Glomerular endothelial cell (primary cell): ENCODE measurements around the gene SKI. TPM values are rescaled to one million over a fixed set of nuclear protein-coding genes. Genes with fewer than 3 reads are reported as not detected.
"Not testable (repeated sequence)": the region's sequence is repeated elsewhere in the genome, so short reads cannot be mapped to it uniquely, and the experiment has no call there.

Experiments
- DNase-seq: peaks from one replicate; pipeline ENCODE4 v3.0.0-alpha.2; 2011; ENCODE audit warnings: low read depth, low spot score; ENCODE audit errors: extremely low read depth
- total RNA-seq: library from RNA; depleted of rRNA; stranded (reverse); fragments of >200 nt; gene quantifications from 2 replicates; pipeline ENCODE4 v1.2.3, GENCODE V29; 2015

Gene SKI
- total RNA-seq, 1 donor from 2014 or later, result 84.2 TPM

- no peak for DNase-seq
Measured at GRCh38 chr1:2257245-2257627, 29.1 kb downstream of the SKI start.

GRCh38 chr1:2258122-2258681 lies 30.1 kb downstream of the SKI start:
- no peak for DNase-seq

- DNase-seq, result no peak
Measured at GRCh38 chr1:2258996-2259395, 30.9 kb downstream of the SKI start.

- no peak for DNase-seq
Measured at GRCh38 chr1:2259668-2260402, 31.7 kb downstream of the SKI start.

GRCh38 chr1:2260470-2260869 lies 32.4 kb downstream of the SKI start:
- DNase-seq, result not testable (repeated sequence)

- no peak for DNase-seq
Measured at GRCh38 chr1:2260917-2261316, 32.8 kb downstream of the SKI start.

GRCh38 chr1:2261476-2262395 lies 33.6 kb downstream of the SKI start:
- DNase-seq, result not testable (repeated sequence)

- DNase-seq, result no peak
Measured at GRCh38 chr1:2266301-2266975, 38.3 kb downstream of the SKI start.

GRCh38 chr1:2267051-2267830 lies 39.1 kb downstream of the SKI start:
- no peak for DNase-seq

GRCh38 chr1:2267862-2268261 lies 39.7 kb downstream of the SKI start:
- no peak for DNase-seq

GRCh38 chr1:2268285-2269056 lies 40.4 kb downstream of the SKI start:
- no peak for DNase-seq

- no peak for DNase-seq
Measured at GRCh38 chr1:2269193-2269921, 41.2 kb downstream of the SKI start.

GRCh38 chr1:2269922-2270259 lies 41.8 kb downstream of the SKI start:
- no peak for DNase-seq

- DNase-seq, result no peak
Measured at GRCh38 chr1:2270260-2271100, 42.4 kb downstream of the SKI start.

- DNase-seq, result no peak
Measured at GRCh38 chr1:2271211-2271721, 43.1 kb downstream of the SKI start.

- DNase-seq, result no peak
Measured at GRCh38 chr1:2271841-2272655, 43.9 kb downstream of the SKI start.
